IMR-90 (cell line): Measurements from ENCODE around the gene AQP7.

Experiments used
- CEBPB ChIP-seq: IDR thresholded peaks from 2 replicates; pipeline ENCODE4 v1.6.1; 2012; ENCODE audit warnings: low read depth, low read length, improper control_type of control experiment
- CTCF ChIP-seq: conservative IDR thresholded peaks from 2 replicates; pipeline ENCODE4 v1.5.1; 2012; ENCODE audit warnings: mild to moderate bottlenecking, low read depth, low read length, improper control_type of control experiment
- ELK1 ChIP-seq: fragments of 150-350 bp; IDR thresholded peaks from 2 replicates; pipeline ENCODE4 v1.6.1; 2016; ENCODE audit warnings: low read depth, mild to moderate bottlenecking, low read length, moderate library complexity, borderline replicate concordance
- MAZ ChIP-seq: IDR thresholded peaks from 2 replicates; pipeline ENCODE4 v1.6.1; 2012; ENCODE audit warnings: low read depth, mild to moderate bottlenecking, low read length, improper control_type of control experiment, moderate library complexity, borderline replicate concordance
- RFX5 ChIP-seq: IDR thresholded peaks from 2 replicates; pipeline ENCODE4 v1.8.0; 2012; ENCODE audit warnings: low read depth, mild to moderate bottlenecking, low read length, moderate library complexity
- SMC3 ChIP-seq: fragments of 150-350 bp; IDR thresholded peaks from 2 replicates; pipeline ENCODE4 v1.6.1; 2016; ENCODE audit warnings: low read depth, mild to moderate bottlenecking, antibody characterized with exemption, low read length, moderate library complexity

DNA sequence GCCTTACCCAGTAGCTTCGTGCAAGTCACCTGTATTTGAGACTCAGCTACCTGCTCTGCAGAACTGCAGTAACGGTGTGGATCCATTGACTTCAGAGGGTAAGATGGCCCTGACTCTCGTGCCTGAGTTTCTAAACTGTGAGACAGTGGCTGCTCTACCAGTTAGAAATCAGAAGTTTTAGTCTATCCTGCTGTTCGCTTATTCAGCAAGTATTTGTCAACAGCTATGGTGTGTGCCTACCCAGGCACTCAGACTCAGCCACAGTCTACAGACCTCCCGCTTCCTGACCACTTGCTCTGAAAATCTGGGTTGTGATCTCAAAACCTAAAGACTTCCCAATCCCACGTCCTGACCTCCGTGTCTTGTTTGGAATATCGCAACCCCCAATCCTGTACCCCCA lies 31.5 kb upstream of the AQP7 start:
- TF ChIP-seq CTCF (no peak), RFX5 (no peak), MAZ (no peak), CEBPB (no peak), SMC3 (no peak), ELK1 (no peak)
